ENCODE data around the gene CHRNB2. TPM values are rescaled to one million over a fixed set of nuclear protein-coding genes. Genes with fewer than 3 reads are reported as not detected.

Gene CHRNB2
- total and polyA plus RNA-seq, 2 of the 8 experiments (the other 6 are each of a cell fraction or from before 2014, with no cell fraction given) = 3.1 to 4.1 TPM

DNA sequence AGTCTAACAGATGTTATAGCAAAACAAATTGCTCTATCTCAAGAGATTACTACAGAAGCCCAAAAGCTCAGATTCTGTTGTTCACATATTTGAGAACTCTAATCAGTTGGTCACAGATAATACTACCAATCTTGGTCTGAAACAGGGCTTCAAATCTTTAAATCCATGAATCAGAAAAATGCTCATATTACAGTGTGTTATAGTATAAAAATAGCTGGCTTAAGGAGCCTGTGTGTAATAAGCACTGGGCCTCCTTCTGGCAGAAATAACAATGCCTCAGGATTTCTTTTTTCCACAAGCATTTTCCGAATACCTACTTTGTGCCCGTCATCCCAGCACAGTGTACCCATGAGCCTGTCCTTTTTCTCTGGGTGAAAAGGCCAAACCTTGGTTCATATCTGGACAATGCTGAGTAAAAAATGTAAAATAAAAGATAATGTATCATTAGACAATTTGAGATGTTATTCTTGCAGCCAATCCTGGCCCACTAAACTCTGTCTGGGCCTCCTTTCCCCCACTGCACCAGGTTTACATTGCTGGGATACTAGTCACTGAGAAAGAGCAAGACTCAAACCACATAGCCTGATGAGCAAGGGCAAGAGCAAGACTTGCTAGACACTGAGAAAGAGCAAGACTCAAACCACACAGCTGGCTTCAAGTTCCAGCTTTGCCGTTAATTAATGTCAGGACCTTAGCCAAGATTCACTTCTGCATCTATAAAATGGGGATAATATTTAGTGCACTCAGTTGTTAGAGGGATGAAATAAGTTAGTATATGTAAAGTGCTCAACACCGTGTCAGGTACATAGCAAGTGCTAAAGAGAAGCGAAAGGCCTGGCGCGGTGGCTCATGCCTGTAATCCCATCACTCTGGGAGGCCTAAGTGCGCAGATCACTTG, 57.4 kb downstream of the CHRNB2 start:
- H3K9ac ChIP-seq (replicated peaks in 1 of 4; ENCODE audit: extremely low read depth in 1 of 4, low read depth in 3 of 4, low read length in 3 of 4) = no peak overlapping the region; a peak in 1 of 7 replicates
- FAIRE-seq = no peak
- H3K4ac ChIP-seq (replicated peaks; ENCODE audit: insufficient read length, low read depth, low read length) = no peak overlapping the region
- H3K4me2 ChIP-seq (ENCODE audit: insufficient read depth in 1 of 2, low read depth in 2 of 2, low read length in 2 of 2) = no peak overlapping the region; a peak in 1 of 4 replicates
- H4K8ac ChIP-seq (ENCODE audit: extremely low read depth, insufficient read depth, low read length) = no peak overlapping the region
- H3K36me3 ChIP-seq (ENCODE audit: control insufficient read depth in 2 of 4, insufficient read depth in 4 of 4, low read length in 3 of 4) = peaks cover 0 to 4% (median 0%) of the 10 kb centered on the region in 4 experiments; a peak in 2 of 8 replicates
- no peak overlapping the region for H3K56ac ChIP-seq (replicated peaks; ENCODE audit: insufficient read length, low read depth, low read length)
- no peak overlapping the region for H2BK20ac ChIP-seq (ENCODE audit: low read length)
- peaks cover 0 to 6% of the 10 kb centered on the region in 2 experiments; a peak in 1 of 4 replicates for H3K9me3 ChIP-seq (ENCODE audit: insufficient read depth in 2 of 2, low read depth in 1 of 2, low read length in 1 of 2)
- peaks cover 20% of the 10 kb centered on the region for H3K79me1 ChIP-seq (ENCODE audit: low read depth, low read length)
- H3K4me3 ChIP-seq (ENCODE audit: extremely low read depth in 1 of 4, insufficient read depth in 2 of 4, low read depth in 3 of 4, low read length in 4 of 4) = no peak overlapping the region
- no peak overlapping the region for H4K5ac ChIP-seq (ENCODE audit: insufficient read length, low read depth, low read length)
- no peak overlapping the region for H2AK5ac ChIP-seq (ENCODE audit: low read depth, low read length)
- H2BK5ac ChIP-seq (ENCODE audit: low read depth, low read length) = no peak overlapping the region
- H4K20me1 ChIP-seq (replicated peaks in 1 of 2; ENCODE audit: control insufficient read depth in 1 of 2, insufficient read depth in 2 of 2, low read length in 2 of 2) = peaks cover 8 to 10% of the 10 kb centered on the region in 2 experiments
- H3K23me2 ChIP-seq (ENCODE audit: low read depth, low read length) = peaks cover 9% of the 10 kb centered on the region
- no peak overlapping the region for H3K18ac ChIP-seq (ENCODE audit: extremely low read depth, low read length)
- no peak overlapping the region for H3K27ac ChIP-seq (ENCODE audit: low read depth, low read length)
- H2BK15ac ChIP-seq (ENCODE audit: low read length) = no peak overlapping the region
- H3K79me2 ChIP-seq (ENCODE audit: control insufficient read depth in 1 of 2, insufficient read depth in 2 of 2, low read length in 2 of 2) = peaks cover 36 to 75% of the 10 kb centered on the region in 2 experiments
- H2BK120ac ChIP-seq (replicated peaks; ENCODE audit: low read depth, low read length) = no peak overlapping the region
- POLR2A ChIA-PET (ENCODE audit: partially characterized antibody) = interaction anchor here (1.3 to 9.6 kb wide), 2 partner anchors 10 to 16 kb away, joined by 3 to 111 read pairs; partner anchors contain the start of gene ADAR
- no peak overlapping the region for H4K91ac ChIP-seq (replicated peaks; ENCODE audit: insufficient read length, low read length)
- H3K4me1 ChIP-seq (replicated peaks in 1 of 4; ENCODE audit: control insufficient read depth in 3 of 4, insufficient read depth in 4 of 4, low read length in 3 of 4) = peaks cover 0 to 8% (median 2%) of the 10 kb centered on the region in 4 experiments; a peak in 3 of 7 replicates
- CTCF ChIA-PET (ENCODE audit: partially characterized antibody) = interaction anchor here (0.6 to 2.2 kb wide), 5 partner anchors 9 to 320 kb away, joined by 3 to 8 read pairs (median 6); no protein-coding TSS in a partner anchor
- no peaks in the 10 kb centered on the region for H3K27me3 ChIP-seq (replicated peaks in 1 of 4; ENCODE audit: control insufficient read depth in 3 of 4, extremely low read depth in 1 of 4, insufficient read depth in 3 of 4, low read length in 3 of 4)
- H2BK12ac ChIP-seq (ENCODE audit: low read depth, low read length) = no peak overlapping the region
- DNase-seq (ENCODE audit: low read depth in 1 of 2, low spot score in 2 of 2) = no peak
- no peak overlapping the region for H2AFZ ChIP-seq (ENCODE audit: low read length)
- WGBS, 2 experiments (ENCODE audit: extremely low coverage in 1 of 2, insufficient coverage in 1 of 2, insufficient read length in 1 of 2, insufficient replicate concordance in 2 of 2, low coverage in 1 of 2, low lambda C conversion rate in 2 of 2, missing lambda C conversion rate in 1 of 2) = 90% methylated on average over 8 of the region's 8 CpGs; no CpG with 5 or more reads in 1 of the 2 experiments
- H3K14ac ChIP-seq (ENCODE audit: insufficient read length) = no peak overlapping the region
- no peak overlapping the region for H3K23ac ChIP-seq (ENCODE audit: insufficient read length)
- TF ChIP-seq GABPA (IDR thresholded peaks at IDR 0.05; ENCODE audit: borderline replicate concordance, insufficient read depth, low read length) (no peak), HDAC2 (IDR thresholded peaks at IDR 0.05; ENCODE audit: borderline replicate concordance in 1 of 2, low read depth in 2 of 2, low read length in 2 of 2) (no peak), SAP30 (IDR thresholded peaks at IDR 0.05; ENCODE audit: insufficient read depth, insufficient replicate concordance, low read length) (no peak), RAD21 (IDR thresholded peaks at IDR 0.05 in 1 of 2, conservative IDR thresholded peaks at IDR 0.05 in 1 of 2; ENCODE audit: low read depth in 2 of 2, low read length in 2 of 2) (no peak), KDM4A (IDR thresholded peaks at IDR 0.05; ENCODE audit: low read depth, low read length, severe bottlenecking) (no peak), SIN3A (conservative IDR thresholded peaks at IDR 0.05 in 1 of 2, IDR thresholded peaks at IDR 0.05 in 1 of 2; ENCODE audit: low read depth in 1 of 2, low read length in 2 of 2) (no peak), SRF (IDR thresholded peaks at IDR 0.05; ENCODE audit: low read depth, low read length) (no peak), SIRT6 (IDR thresholded peaks at IDR 0.05; ENCODE audit: low read length) (no peak), CHD1 (IDR thresholded peaks at IDR 0.05; ENCODE audit: low read depth, low read length) (no peak), FOSL1 (IDR thresholded peaks at IDR 0.05; ENCODE audit: insufficient read depth, low read depth, low read length) (no peak)

Measured in H1 (cell line).